GM19397 (cell line): ENCODE results near the gene KRTAP5-3.
"Not testable (repeated sequence)": the region's sequence is repeated elsewhere in the genome, so short reads cannot be mapped to it uniquely, and the experiment has no call there.

Source experiments
- ATAC-seq: cut with Tn5 transposase; IDR thresholded peaks from one replicate; pipeline ENCODE4 v1.9.1; 2021; ENCODE audit warnings: mild to moderate bottlenecking, moderate library complexity; ENCODE audit not compliant: unreplicated experiment

The KRTAP5-3 gene

DNA sequence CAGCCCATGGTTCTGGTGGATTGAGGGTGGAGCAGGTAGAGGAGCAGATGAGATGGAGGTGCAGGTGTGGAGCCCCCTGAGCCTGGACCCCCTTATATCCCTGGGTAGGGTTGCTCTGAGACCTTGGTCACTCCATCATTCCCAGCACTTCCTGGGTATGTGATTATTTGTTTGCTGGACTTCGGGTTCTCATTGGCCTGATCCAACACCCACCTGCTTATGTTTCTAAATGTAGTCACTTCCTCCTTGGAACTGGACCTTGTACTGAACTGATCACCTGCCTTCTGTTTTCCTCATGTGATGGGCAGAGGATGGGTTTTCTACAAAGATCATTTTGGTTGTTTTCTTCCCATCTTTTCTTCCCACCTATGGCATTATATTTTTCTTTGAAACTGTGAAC is 13.8 kb upstream of the KRTAP5-3 start, which contains the start of gene KRTAP5-4:
TSS of gene KRTAP5-4 (minus strand) at position 53 of the 400 bp plus-strand sequence. CDS start at position 8, 45 bp downstream.
- no peak for ATAC-seq

- no peak for ATAC-seq
Measured at GRCh38 chr11:1619449-1619848, 11.2 kb upstream of the KRTAP5-3 start.

DNA sequence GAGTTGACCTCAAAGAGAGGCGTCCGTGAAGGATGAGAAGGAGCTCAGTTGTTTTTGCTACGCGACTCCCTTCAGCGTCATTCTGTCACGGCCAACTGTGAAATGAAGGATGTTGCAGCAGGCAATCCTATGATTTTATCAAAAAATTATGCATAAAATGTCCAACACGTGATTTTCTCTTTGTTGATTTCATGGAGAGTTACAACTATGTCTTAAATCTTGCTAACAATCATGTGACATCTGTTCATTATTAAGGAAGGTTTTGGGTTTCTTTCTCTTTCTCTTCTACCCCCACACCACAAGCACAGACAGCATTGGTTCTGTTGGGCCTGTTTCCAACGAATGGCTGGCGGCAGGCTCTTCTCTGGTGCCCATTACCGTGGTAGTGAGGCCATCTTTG is 10.0 kb upstream of the KRTAP5-3 start:
- no peak for ATAC-seq

DNA sequence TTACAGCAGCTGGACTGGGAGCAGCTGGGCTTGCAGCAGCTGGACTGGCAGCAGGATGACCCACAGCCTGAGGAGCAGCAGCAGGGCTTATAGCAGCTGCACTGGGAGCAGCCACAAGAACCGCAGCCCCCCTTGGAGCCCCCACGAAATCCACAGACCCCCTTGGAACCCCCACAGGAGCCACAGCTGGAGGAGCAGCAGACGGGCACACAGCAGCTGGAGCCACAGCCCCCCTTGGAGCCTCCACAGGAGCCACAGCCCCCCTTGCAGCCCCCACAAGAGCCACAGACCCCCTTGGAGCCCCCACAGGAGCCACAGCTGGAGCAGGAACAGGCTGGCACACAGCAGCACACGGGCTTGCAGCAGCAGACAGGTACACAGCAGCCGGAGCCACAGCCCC is 362 bp downstream of the KRTAP5-3 start:
- not testable (repeated sequence) for ATAC-seq

- ATAC-seq: not testable (repeated sequence)
Measured at GRCh38 chr11:1607156-1607845, 962 bp downstream of the KRTAP5-3 start.

GRCh38 chr11:1605923-1606322 is 2.3 kb downstream of the KRTAP5-3 start:
- peak; percentile 87 for ATAC-seq

- ATAC-seq: no peak
Measured at GRCh38 chr11:1604711-1605110, 3.6 kb downstream of the KRTAP5-3 start.

DNA sequence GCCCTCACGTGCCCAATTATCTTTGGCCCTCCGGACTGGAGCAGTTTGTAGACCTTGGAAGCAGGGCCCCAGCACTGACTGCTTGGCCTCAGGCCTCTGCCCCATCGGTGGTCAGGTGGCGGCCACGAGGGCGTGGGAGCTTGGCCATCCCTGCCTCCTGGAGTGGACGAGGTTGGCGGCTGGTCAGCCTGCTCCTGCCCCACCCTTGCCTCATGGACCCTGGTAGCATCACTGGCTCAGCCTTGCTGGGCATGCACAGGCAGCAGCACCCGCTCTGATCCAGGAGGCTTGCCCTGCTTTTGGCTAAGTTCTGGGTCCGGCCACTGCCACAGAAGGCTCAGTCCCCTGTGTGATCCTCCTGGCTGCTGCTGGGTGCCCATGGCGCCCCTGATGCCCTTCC is 4.1 kb downstream of the KRTAP5-3 start:
- no peak for ATAC-seq

- ATAC-seq: no peak
Measured at GRCh38 chr11:1603629-1604028, 4.6 kb downstream of the KRTAP5-3 start.

DNA sequence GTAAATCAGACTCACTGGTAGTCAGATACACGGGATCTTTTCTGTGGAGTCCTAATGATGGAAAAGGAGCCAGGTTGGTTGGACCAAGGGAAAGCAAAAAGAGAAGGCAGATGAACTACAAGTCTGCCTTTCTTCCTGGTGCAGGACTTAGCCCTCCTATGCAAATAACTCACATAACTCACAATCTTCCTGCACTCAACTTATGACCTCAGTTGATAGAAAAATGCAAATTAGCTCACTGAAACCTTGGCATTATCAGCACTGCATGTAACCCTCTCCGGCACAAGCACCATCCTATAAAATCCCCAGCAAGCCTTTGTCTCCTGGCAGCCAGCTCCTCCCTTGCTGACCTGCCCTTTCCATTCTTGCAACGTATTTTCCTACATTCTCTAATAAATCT is 6.6 kb downstream of the KRTAP5-3 start:
- ATAC-seq: not testable (repeated sequence)

- ATAC-seq: no peak
Measured at GRCh38 chr11:1600626-1601025, 7.6 kb downstream of the KRTAP5-3 start.

- ATAC-seq: no peak
Measured at GRCh38 chr11:1598816-1599215, 9.4 kb downstream of the KRTAP5-3 start.

DNA sequence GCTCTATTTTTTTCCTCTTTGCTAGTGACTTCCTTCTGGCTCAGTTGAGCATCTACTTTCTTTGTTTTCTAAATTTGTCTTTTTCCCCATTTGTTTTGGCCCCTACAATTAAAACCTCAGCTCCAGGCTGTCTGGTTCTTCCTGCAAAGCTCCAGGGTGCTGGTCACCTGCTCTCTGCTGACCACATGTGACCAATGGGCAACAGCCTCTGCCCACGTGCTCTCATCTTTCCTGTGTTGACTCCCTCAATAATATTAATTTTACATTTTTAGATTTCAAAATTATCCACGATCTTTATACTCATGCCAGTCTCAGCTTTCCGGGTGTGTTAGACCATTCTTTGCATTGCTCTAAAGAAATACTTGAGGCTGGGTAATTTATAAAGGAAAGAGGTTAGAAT is 9.9 kb downstream of the KRTAP5-3 start:
- ATAC-seq: not testable (repeated sequence)

DNA sequence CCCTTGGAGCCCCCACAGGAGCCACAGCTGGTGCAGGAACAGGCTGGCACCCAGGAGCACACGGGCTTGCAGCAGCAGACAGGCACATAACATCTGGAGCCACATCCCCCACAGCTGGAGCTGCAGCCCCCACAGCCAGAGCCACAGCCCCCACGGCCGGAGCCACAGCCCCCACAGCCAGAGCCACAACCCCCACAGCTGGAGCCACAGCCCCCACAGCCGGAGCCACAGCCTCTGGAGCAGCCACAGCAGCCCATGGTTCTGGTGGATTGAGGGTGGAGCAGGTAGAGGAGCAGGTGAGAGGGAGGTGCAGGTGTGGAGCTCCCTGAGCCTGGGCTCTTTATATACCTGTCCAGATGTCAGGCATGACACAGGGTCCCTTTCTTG is 10.3 kb downstream of the KRTAP5-3 start, which contains the start of gene KRTAP5-2:
TSS of gene KRTAP5-2 (minus strand) at position 301 of the 387 bp plus-strand sequence. CDS start at position 257, 44 bp downstream.
- no peak for ATAC-seq

GRCh38 chr11:1597331-1597993 is 10.8 kb downstream of the KRTAP5-3 start:
- ATAC-seq: no peak

DNA sequence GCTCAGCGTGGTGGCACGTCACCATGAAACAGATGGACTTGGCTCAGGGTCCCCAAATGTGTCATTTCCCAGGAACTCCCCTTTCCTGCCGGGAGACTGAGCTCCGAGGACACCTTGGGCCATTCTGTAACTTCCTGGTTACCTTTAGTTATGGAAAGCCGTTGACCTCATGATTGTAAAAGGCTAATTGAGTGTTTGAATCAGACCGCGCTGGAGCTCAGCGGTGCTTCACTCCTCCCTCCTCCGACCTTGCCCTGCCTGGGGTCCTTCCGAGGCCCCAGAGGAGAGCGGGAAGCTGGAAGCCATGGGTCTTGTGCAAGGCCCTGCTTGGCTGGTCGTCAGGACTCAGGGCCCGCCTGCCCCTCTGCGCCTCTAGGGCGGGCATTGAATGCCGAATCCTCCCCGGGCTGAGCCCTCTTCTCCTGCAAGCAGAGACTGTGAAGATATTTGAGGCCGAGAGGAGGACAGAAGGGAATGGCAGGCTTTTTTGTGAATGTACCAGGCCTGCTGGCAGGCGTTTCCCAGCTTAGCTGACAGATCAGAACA is 11.6 kb downstream of the KRTAP5-3 start:
- not testable (repeated sequence) for ATAC-seq

DNA sequence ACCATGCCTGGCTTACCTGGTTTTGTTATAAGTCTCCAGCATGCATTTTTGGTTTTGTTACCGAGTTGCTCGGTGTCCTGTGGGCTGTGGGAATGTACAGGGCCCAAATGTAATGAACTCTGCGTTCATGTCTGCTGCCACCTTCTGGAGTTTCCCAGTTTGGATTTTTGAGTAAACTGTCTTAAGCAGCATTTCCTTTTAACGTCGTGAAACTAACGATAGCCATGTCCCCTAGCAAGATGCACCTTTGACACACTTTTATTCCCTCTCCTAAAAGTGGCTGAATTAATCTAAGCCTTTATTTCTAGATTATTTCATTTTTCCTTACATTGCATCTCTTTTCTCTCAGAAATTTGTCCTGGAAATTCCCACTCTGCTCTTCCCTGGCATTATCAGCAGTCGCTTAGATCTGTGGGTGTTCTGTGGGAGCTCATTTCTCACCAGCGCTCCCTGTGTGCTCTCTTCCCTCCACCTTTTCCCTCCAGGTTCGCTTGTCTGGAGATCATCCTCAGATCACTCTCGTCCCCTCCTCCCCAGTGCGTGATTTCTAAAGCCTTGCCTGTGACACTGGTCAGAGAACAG is 12.2 kb downstream of the KRTAP5-3 start:
- not testable (repeated sequence) for ATAC-seq

GRCh38 chr11:1592628-1593027 is 15.6 kb downstream of the KRTAP5-3 start:
- ATAC-seq: no peak

DNA sequence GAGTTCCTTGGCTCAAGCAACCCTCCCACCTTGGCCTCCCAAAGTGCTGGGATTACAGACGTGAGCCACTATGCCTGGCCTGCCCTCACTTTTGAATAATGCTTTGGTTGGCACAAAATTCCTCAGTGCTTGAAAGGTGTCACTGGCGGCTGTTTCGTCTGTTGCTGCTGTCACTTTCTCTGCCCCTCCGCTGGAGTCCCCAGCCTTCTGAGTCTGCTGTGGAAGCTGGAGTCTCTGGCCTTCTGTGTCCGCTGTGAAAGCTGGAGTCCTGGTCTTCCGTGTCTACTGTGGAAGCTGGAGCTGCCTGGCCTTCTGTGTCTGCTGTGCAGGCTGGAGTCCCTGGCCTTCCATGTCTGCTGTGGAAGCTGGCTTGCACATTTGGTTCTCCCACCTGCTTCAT is 18.3 kb downstream of the KRTAP5-3 start:
- ATAC-seq: no peak

GRCh38 chr11:1589191-1589963 is 18.9 kb downstream of the KRTAP5-3 start:
- ATAC-seq: not testable (repeated sequence)

DNA sequence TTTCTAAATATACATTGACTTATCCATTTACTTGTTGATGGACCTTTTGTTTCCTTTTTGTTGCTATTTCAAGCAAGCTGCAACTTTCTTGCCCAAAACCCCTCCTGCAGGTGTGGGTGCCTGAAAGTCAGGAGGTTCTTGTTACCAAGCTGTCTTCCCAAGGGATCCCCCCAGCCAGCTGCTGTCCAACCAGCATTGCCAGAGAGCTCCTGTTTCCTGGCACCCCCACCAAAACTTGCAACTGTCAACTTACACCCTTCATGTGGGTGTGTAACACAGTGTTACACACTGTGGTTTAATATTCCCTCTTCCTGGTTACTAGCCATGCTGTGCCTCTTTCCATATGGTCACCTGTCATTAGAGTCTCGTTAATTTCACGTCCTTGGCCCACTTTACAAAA is 21.6 kb downstream of the KRTAP5-3 start:
- ATAC-seq: no peak
